Heart left ventricle (tissue), 16 donors: ENCODE data around the gene STAMBP. TPM values are rescaled to one million over a fixed set of nuclear protein-coding genes. Genes with fewer than 3 reads are reported as not detected.
A peak's percentile ranks its signal among the peaks of the same experiment; 100 is the strongest.

Experiments used
- ATAC-seq, 4 donors: fragments of 200-7000 bp; cut with Tn5 transposase; one replicate each; pipeline ENCODE4 v1.9.1; 2020 to 2022; ENCODE audit warnings: moderate library complexity in 4 of 4, mild to moderate bottlenecking in 3 of 4, moderate number of reproducible peaks in 1 of 4
- DNase-seq, 5 donors: peaks; one replicate each; pipeline ENCODE4 v3.0.0-alpha.2; 2020
- H3K27ac ChIP-seq, 12 donors: fragments of 200-600 bp; sonication (generic) in 4 of 12; one replicate each; pipeline versions ENCODE4 v1.5.0 to v1.8.0; 2016 to 2022; ENCODE audit warnings: mild to moderate bottlenecking in 2 of 12
- H3K27me3 ChIP-seq, 9 donors: fragments of 200-600 bp; sonication (generic) in 2 of 9; one replicate each; pipeline versions ENCODE4 v1.5.1 to v1.8.0; 2016 to 2022; ENCODE audit warnings: mild to moderate bottlenecking in 3 of 9
- H3K36me3 ChIP-seq, 9 donors: fragments of 200-600 bp; sonication (generic) in 2 of 9; one replicate each; pipeline versions ENCODE4 v1.5.0 to v1.8.0; 2018 to 2022; ENCODE audit warnings: mild to moderate bottlenecking in 2 of 9
- H3K4me1 ChIP-seq, 12 donors: fragments of 200-600 bp; sonication (generic) in 4 of 12; one replicate each; pipeline versions ENCODE4 v1.5.0 to v1.8.0; 2016 to 2022; ENCODE audit warnings: mild to moderate bottlenecking in 3 of 12
- H3K4me3 ChIP-seq, 12 donors: fragments of 200-600 bp; sonication (generic) in 4 of 12; one replicate each; pipeline versions ENCODE4 v1.5.0 to v1.8.0; 2017 to 2022; ENCODE audit warnings: mild to moderate bottlenecking in 9 of 12, moderate library complexity in 4 of 12
- H3K9me3 ChIP-seq, 12 donors: fragments of 200-600 bp; sonication (generic) in 4 of 12; one replicate each; pipeline versions ENCODE4 v1.5.0 to v1.8.0; 2016 to 2022; ENCODE audit warnings: mild to moderate bottlenecking in 1 of 12
- CTCF ChIP-seq, 12 donors: fragments of 200-600 bp; sonication (generic) in 4 of 12; IDR thresholded peaks; one replicate each; pipeline versions ENCODE4 v1.5.0 to v1.8.0; 2018 to 2022; ENCODE audit warnings: antibody characterized with exemption in 12 of 12, mild to moderate bottlenecking in 5 of 12
- POLR2A ChIP-seq, 2 donors: fragments of 450-650 bp; IDR thresholded peaks; one replicate each; pipeline ENCODE4 v1.6.1; 2017; ENCODE audit warnings: antibody characterized with exemption in 2 of 2, mild to moderate bottlenecking in 2 of 2, moderate library complexity in 2 of 2
- WGBS, 4 donors: extraction: QIAGEN DNeasy Blood & Tissue Kit in 2 of 4; methylation state at CpG; one replicate each; pipeline versions ENCODE4 v1.1.5 to v1.1.7; 2013 to 2018; 5-methylcytosine and 5-hydroxymethylcytosine counted together
- intact Hi-C, 10 donors: fragments of 100-400 bp; cut with DNase I; formaldehyde crosslinking; loops; one replicate each; pipeline versions ENCODE4 v1.11.1 to v1.14.2; 2022
- polyA plus RNA-seq, 2 donors: library from polyadenylated mRNA; stranded (reverse); fragments of 200-250 nt; gene quantifications; one replicate each; pipeline ENCODE4 v1.2.3, GENCODE V29; 2013
- total RNA-seq, 9 donors: library from RNA; depleted of rRNA in 2 of 9; stranded (reverse); fragments of >200 nt in 2 of 9; fragmentation: NEBNext Ultra II Directional in 3 of 9; extraction: Animal tissue kit (Norgen Biotek cat#: 25700) in 3 of 9; gene quantifications; one replicate each; pipeline versions ENCODE4 v1.1.0 to v1.2.4, GENCODE V29; 2016 to 2023
- donor health status: ischemic (EF 13 %, LVEDD 7.1; RV severe dilation, severe dysfunction).
- donor health status: healthy with polysubstance abuse.
- donor health status: DM: no; HTN: yes; CAD: no.
- donor health status: DM: no; HTN: no; CAD: no.
- donor health status: ischemic (EF 25% LVEDD 6.9; RV normal size, moderate dysfunction).
- donor health status: ischemic (EF 25% LVEDD 5.7; RV mildly dilated, moderate dysfunction).
- donor health status: healthy.
- donor health status: DM: yes; HTN: yes; CAD: no.
- donor health status: ischemic (EF 35%, LVEDD 5.7; RV mildly dilated, moderate dysfunction).
- donor health status: nonischemic (EF 11% LVEDD 7.7; RV severe dilation, severe dysfunction).
- donor health status: DM: yes; HTN: yes; CAD: no.
- donor health status: PGD.
- donor health status: ischemic (EF 29% LVEDD 5.4; RV normal size, mild dysfunction).
- donor health status: nonischemic (EF 23%, LVEDD 6.1; RV moderate dilation, normal function).

Gene STAMBP
- total and polyA plus RNA-seq, 11 donors = 13.2 to 38.0 (median 33.0) TPM

DNA sequence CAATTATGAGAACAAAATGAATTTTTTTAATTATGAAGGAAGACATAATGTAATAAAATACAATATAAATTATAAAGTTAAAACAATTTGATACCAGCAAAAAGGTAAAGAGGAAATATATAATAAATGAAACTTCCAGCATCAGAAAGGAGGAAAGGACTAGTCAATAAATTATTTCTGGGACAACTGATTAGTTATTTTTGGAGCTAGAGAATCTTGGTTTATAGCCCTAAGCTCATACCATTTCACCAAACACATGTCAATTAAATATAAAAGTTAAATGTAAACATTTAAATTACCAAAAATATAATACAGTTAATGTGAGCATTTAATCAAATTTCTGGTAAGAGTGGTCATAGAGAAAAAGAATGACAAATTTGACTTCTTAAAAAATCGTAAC is 76.2 kb downstream of the STAMBP start:
- Histone ChIP-seq H3K4me3 (no peak overlapping the region), H3K9me3 (no peaks in the 10 kb centered on the region), H3K27ac (no peak overlapping the region), H3K4me1 (peaks cover 0 to 14% (median 0%) of the 10 kb centered on the region in 12 donors), H3K36me3 (no peaks in the 10 kb centered on the region), H3K27me3 (no peaks in the 10 kb centered on the region)
- WGBS, 4 donors = 84 to 90% (median 88%) methylated on average over 1 of the region's 1 CpG
- no peak for TF ChIP-seq POLR2A (IDR thresholded peaks at IDR 0.05)
- no peak for TF ChIP-seq CTCF (IDR thresholded peaks at IDR 0.05)
- ATAC-seq = no peak
- intact Hi-C loops = no loop called here
- no peak for DNase-seq

- Histone ChIP-seq H3K27ac (peak overlapping the region in 1 of 12 donors; percentile 66), H3K4me1 (peaks cover 0 to 14% (median 0%) of the 10 kb centered on the region in 12 donors), H3K27me3 (no peaks in the 10 kb centered on the region), H3K36me3 (no peaks in the 10 kb centered on the region), H3K4me3 (no peak overlapping the region), H3K9me3 (no peaks in the 10 kb centered on the region)
- 75 to 84% (median 81%) methylated on average over 5 of the region's 5 CpGs for WGBS, 4 donors
- ATAC-seq (no peak), DNase-seq (no peak)
- intact Hi-C loops = no loop called here
- no peak for TF ChIP-seq POLR2A (IDR thresholded peaks at IDR 0.05)
- TF ChIP-seq CTCF (IDR thresholded peaks at IDR 0.05) = no peak
These were observed 78.2 kb downstream of the STAMBP start for GRCh38 chr2:73906847-73907505.

DNA sequence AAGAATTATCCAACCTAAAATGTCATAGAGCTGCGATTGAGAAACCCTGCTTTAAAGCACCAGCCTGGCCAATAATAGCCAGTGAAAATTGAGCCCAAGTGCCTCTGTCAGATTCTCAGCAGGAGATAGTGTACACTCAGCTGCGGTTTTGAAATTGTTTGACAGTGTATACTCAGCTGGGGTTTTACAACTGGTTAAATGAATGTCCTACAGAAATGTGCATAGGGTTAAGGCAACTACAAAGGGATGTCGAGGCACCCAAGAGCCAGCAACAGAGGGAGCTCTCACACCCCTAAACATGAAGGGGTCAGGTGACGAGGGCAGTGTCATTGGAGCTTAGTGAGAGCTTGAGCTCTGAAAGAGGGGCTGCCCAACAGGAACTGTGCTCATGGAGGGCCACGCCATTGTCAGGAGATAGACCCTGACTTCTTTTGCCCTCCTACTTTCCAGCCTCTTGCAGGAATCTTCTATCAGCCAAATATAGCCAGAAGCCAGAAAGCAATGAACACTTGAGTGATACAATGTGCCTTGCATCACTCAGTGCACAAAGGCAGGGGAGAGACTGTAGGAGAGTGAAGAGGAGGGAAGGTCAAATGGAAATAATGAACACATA is 79.2 kb downstream of the STAMBP start:
- Histone ChIP-seq H3K4me3 (no peak overlapping the region), H3K27me3 (no peaks in the 10 kb centered on the region), H3K9me3 (no peaks in the 10 kb centered on the region), H3K4me1 (peaks cover 0 to 14% (median 0%) of the 10 kb centered on the region in 12 donors), H3K36me3 (no peaks in the 10 kb centered on the region), H3K27ac (peak overlapping the region in 1 of 12 donors; percentile 66)
- WGBS, 4 donors = 37 to 57% (median 50%) methylated on average over 5 of the region's 5 CpGs
- peak in 3 of 4 donors; percentile 42 to 66 (median 54) for ATAC-seq
- DNase-seq = no peak
- TF ChIP-seq CTCF (IDR thresholded peaks at IDR 0.05) = peak in 9 of 12 donors; percentile 12 to 44 (median 24)
- TF ChIP-seq POLR2A (IDR thresholded peaks at IDR 0.05) = no peak
- intact Hi-C loops = no loop called here
